ENCODE results near the gene TXNRD2.

GRCh38 chr22:19973551-19974267 lies 32.1 kb upstream of the TXNRD2 start:
- TF ChIP-seq, protein P1, sequence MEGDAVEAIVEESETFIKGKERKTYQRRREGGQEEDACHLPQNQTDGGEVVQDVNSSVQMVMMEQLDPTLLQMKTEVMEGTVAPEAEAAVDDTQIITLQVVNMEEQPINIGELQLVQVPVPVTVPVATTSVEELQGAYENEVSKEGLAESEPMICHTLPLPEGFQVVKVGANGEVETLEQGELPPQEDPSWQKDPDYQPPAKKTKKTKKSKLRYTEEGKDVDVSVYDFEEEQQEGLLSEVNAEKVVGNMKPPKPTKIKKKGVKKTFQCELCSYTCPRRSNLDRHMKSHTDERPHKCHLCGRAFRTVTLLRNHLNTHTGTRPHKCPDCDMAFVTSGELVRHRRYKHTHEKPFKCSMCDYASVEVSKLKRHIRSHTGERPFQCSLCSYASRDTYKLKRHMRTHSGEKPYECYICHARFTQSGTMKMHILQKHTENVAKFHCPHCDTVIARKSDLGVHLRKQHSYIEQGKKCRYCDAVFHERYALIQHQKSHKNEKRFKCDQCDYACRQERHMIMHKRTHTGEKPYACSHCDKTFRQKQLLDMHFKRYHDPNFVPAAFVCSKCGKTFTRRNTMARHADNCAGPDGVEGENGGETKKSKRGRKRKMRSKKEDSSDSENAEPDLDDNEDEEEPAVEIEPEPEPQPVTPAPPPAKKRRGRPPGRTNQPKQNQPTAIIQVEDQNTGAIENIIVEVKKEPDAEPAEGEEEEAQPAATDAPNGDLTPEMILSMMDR (conservative IDR thresholded peaks at IDR 0.05): no peak
- TF ChIP-seq EZH2 (IDR thresholded peaks at IDR 0.05; ENCODE audit: low read depth): no peak

All from PC-9 (cell line).